OCI-LY1 (cell line): ENCODE data around the gene CHCHD10.

Experiments
- H2AFZ ChIP-seq: fragments of 200-600 bp; sonication (generic), shearing (Covaris generic); 2 replicates; pipeline ENCODE4 v1.6.0; 2014; ENCODE audit warnings: antibody characterized with exemption, mild to moderate bottlenecking, low read length
- H3F3A ChIP-seq: fragments of 200-600 bp; sonication (generic), shearing (Covaris generic); 2 replicates; pipeline ENCODE4 v1.6.0; 2014; ENCODE audit warnings: mild to moderate bottlenecking, antibody characterized with exemption, low read length, moderate library complexity; ENCODE audit not compliant: insufficient read depth
- H3K27ac ChIP-seq: fragments of 200-600 bp; sonication (generic); 2 replicates; pipeline ENCODE4 v1.5.1; 2014; ENCODE audit warnings: low read length, mixed run types, mild to moderate bottlenecking, low read depth; ENCODE audit not compliant: poor library complexity, severe bottlenecking
- H3K27me3 ChIP-seq: fragments of 200-600 bp; sonication (generic); 2 replicates; pipeline ENCODE4 v1.6.0; 2014; ENCODE audit warnings: antibody characterized with exemption, mild to moderate bottlenecking, low read length, moderate library complexity; ENCODE audit not compliant: insufficient read depth
- H3K36me3 ChIP-seq: fragments of 200-600 bp; sonication (generic); 2 replicates; pipeline ENCODE4 v1.6.1; 2014; ENCODE audit warnings: mild to moderate bottlenecking, antibody characterized with exemption, low read length, moderate library complexity, mixed read lengths; ENCODE audit not compliant: insufficient read depth
- H3K4me1 ChIP-seq: fragments of 200-600 bp; sonication (generic); 2 replicates; pipeline ENCODE4 v1.5.1; 2014; ENCODE audit warnings: mild to moderate bottlenecking, low read length, moderate library complexity; ENCODE audit not compliant: insufficient read depth, severe bottlenecking
- H3K4me2 ChIP-seq: fragments of 200-600 bp; sonication (generic), shearing (Covaris generic); 2 replicates; pipeline ENCODE4 v1.6.1; 2014; ENCODE audit warnings: low read length
- H3K4me3 ChIP-seq: fragments of 200-600 bp; sonication (generic); 2 replicates; pipeline ENCODE4 v1.5.1; 2014; ENCODE audit warnings: low read length, low read depth, mild to moderate bottlenecking, mixed read lengths; ENCODE audit not compliant: poor library complexity, severe bottlenecking
- H3K79me2 ChIP-seq: fragments of 200-600 bp; shearing (Covaris generic); 2 replicates; pipeline ENCODE4 v1.6.1; 2016; ENCODE audit warnings: mixed run types, low read length, mixed read lengths; ENCODE audit not compliant: insufficient read depth
- H3K9ac ChIP-seq: fragments of 200-600 bp; sonication (generic), shearing (Covaris generic); 2 replicates; pipeline ENCODE4 v1.6.1; 2014; ENCODE audit warnings: mild to moderate bottlenecking, low read length, mixed read lengths
- H3K9me2 ChIP-seq: fragments of 200-600 bp; sonication (generic), shearing (Covaris generic); 2 replicates; pipeline ENCODE4 v1.6.1; 2014; ENCODE audit warnings: low read depth, mild to moderate bottlenecking, low read length, mixed read lengths
- H3K9me3 ChIP-seq: fragments of 200-600 bp; shearing (Covaris generic); 2 replicates; pipeline ENCODE4 v1.6.1; 2014; ENCODE audit warnings: low read length, mixed read lengths
- H4K20me1 ChIP-seq: fragments of 200-600 bp; sonication (generic), shearing (Covaris generic); 2 replicates; pipeline ENCODE4 v1.6.0; 2016; ENCODE audit warnings: mild to moderate bottlenecking, low read length; ENCODE audit not compliant: insufficient read depth
- EZH2 ChIP-seq: fragments of 200-600 bp; sonication (generic), shearing (Covaris generic); IDR thresholded peaks from 2 replicates; pipeline ENCODE4 v1.8.0; 2017; ENCODE audit warnings: borderline replicate concordance, mixed run types, mild to moderate bottlenecking, antibody characterized with exemption, low read length, moderate library complexity, mixed read lengths
- TF ChIP-seq, protein P1 (sequence below): fragments of 200-600 bp; sonication (generic), shearing (Covaris generic); IDR thresholded peaks from 2 replicates; pipeline ENCODE4 v1.5.1; 2017; ENCODE audit warnings: mild to moderate bottlenecking, antibody characterized with exemption, low read length, moderate library complexity, mixed read lengths

Gene CHCHD10

DNA sequence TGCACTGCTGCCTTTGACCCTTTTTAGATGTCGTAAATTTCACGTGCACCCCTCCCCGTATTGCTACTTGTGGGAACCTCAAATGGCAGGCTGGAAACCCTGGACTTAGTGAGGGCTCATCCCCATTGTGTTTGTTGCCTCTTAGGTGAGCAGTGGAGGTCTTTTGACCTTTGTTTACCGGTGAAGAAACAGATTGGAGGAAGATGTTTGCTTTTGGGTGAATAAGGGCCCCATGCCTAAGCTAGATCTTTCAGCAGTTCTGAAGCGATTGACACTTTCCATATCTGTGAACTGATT lies 19.8 kb upstream of the CHCHD10 start:
- no peaks in the 10 kb centered on the region for H3K9me3 ChIP-seq
- no peak for TF ChIP-seq EZH2
- TF ChIP-seq, protein P1, sequence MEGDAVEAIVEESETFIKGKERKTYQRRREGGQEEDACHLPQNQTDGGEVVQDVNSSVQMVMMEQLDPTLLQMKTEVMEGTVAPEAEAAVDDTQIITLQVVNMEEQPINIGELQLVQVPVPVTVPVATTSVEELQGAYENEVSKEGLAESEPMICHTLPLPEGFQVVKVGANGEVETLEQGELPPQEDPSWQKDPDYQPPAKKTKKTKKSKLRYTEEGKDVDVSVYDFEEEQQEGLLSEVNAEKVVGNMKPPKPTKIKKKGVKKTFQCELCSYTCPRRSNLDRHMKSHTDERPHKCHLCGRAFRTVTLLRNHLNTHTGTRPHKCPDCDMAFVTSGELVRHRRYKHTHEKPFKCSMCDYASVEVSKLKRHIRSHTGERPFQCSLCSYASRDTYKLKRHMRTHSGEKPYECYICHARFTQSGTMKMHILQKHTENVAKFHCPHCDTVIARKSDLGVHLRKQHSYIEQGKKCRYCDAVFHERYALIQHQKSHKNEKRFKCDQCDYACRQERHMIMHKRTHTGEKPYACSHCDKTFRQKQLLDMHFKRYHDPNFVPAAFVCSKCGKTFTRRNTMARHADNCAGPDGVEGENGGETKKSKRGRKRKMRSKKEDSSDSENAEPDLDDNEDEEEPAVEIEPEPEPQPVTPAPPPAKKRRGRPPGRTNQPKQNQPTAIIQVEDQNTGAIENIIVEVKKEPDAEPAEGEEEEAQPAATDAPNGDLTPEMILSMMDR = no peak
- H3K79me2 ChIP-seq = peaks cover 47% of the 10 kb centered on the region
- peak overlapping the region; percentile 83 for H3K4me2 ChIP-seq
- no peaks in the 10 kb centered on the region for H3F3A ChIP-seq
- H3K27ac ChIP-seq = peak overlapping the region; percentile 6
- peak overlapping the region; percentile 90 for H3K9ac ChIP-seq
- no peaks in the 10 kb centered on the region for H3K27me3 ChIP-seq
- H2AFZ ChIP-seq = no peak overlapping the region
- no peaks in the 10 kb centered on the region for H3K9me2 ChIP-seq
- H3K36me3 ChIP-seq = peaks cover 14% of the 10 kb centered on the region
- peaks cover 34% of the 10 kb centered on the region for H3K4me1 ChIP-seq
- peak overlapping the region; percentile 73 for H3K4me3 ChIP-seq
- H4K20me1 ChIP-seq = no peaks in the 10 kb centered on the region

DNA sequence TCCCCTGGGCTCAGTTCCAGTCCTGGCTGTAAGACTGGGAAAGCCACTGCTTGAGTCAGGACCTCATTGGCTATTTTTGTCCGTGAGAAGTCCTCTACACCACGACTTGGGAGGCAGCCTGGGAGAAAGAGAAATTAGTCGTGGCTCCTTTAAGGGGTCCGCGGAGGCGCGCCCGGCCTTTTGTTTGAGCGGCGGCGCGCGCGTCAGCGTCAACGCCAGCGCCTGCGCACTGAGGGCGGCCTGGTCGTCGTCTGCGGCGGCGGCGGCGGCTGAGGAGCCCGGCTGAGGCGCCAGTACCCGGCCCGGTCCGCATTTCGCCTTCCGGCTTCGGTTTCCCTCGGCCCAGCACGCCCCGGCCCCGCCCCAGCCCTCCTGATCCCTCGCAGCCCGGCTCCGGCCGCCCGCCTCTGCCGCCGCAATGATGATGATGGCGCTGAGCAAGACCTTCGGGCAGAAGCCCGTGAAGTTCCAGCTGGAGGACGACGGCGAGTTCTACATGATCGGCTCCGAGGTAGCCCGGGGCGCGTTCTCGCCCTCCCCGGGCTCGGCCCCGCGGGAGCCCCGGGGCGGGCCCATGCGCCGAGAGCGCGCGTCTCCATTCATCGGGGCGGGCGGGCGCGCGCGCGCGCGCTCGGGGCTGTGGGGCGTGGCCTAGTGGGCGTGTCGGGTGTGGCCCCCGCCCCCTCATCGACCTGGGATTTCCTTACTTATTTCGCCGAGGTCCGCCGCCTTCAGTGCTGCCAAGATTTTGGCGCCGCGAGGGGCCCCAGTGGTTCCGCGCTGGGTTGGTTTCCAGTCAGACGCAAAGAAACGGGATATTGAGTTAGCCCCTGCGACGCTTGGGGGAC lies 19.2 kb upstream of the CHCHD10 start, which contains the start of gene SMARCB1:
SMARCB1 (plus strand) TSS at position 215 of the 848 bp plus-strand sequence; CDS start at position 419, 204 bp downstream.
- peaks cover 45% of the 10 kb centered on the region for H3K79me2 ChIP-seq
- no peaks in the 10 kb centered on the region for H3K27me3 ChIP-seq
- no peaks in the 10 kb centered on the region for H3K9me2 ChIP-seq
- peak within 1 kb of the TSS; percentile 90 for H3K9ac ChIP-seq
- H3K27ac ChIP-seq = peak within 1 kb of the TSS; percentile 81
- H3F3A ChIP-seq = no peaks in the 10 kb centered on the region
- TF ChIP-seq EZH2 = no peak
- H4K20me1 ChIP-seq = no peaks in the 10 kb centered on the region
- no peak within 1 kb of the TSS for H2AFZ ChIP-seq
- H3K4me1 ChIP-seq = peaks cover 34% of the 10 kb centered on the region
- H3K4me2 ChIP-seq = peak within 1 kb of the TSS; percentile 83
- peaks cover 8% of the 10 kb centered on the region for H3K36me3 ChIP-seq
- H3K4me3 ChIP-seq = peak within 1 kb of the TSS; percentile 73
- H3K9me3 ChIP-seq = no peaks in the 10 kb centered on the region

DNA sequence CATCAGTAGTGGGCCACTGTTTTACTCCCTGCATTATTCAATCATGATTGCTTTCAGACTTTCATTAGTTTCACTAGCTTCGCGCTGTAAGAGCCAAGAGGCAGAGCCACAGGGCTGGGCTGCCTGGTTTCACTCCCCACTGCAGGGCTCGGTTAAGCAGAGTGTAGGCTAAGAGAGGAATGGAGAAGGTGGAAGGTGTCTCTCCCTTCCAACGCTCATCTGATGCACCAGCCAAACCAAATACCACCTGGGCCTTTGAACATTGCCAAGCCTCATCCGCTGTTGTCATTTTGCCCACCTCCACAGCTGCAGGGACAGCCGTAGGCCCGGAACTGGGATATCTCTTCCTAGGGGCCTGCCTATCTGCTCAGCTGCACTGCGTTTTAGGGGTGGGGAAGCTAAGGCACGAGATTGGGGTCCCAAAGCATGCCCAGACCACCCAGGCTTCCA lies 18.5 kb upstream of the CHCHD10 start:
- TF ChIP-seq, protein P1 = no peak
- no peak for TF ChIP-seq EZH2
- H3K36me3 ChIP-seq = peaks cover 2% of the 10 kb centered on the region; the same call in 1 of the 2 replicates
- H3K4me1 ChIP-seq = peaks cover 34% of the 10 kb centered on the region

More for the DNA sequence above, 18.5 kb upstream of the CHCHD10 start:
- H3K9me2 ChIP-seq = no peaks in the 10 kb centered on the region
- H3K4me2 ChIP-seq = peak overlapping the region; percentile 83
- peaks cover 38% of the 10 kb centered on the region for H3K79me2 ChIP-seq
- peak overlapping the region; percentile 73 for H3K4me3 ChIP-seq
- H4K20me1 ChIP-seq = no peaks in the 10 kb centered on the region
- H3K27ac ChIP-seq = peak overlapping the region; percentile 81
- no peaks in the 10 kb centered on the region for H3K9me3 ChIP-seq
- H3F3A ChIP-seq = no peaks in the 10 kb centered on the region
- no peaks in the 10 kb centered on the region for H3K27me3 ChIP-seq
- H2AFZ ChIP-seq = no peak overlapping the region
- peak overlapping the region; percentile 90 for H3K9ac ChIP-seq
